IPS-NIHi11 (cell line): ENCODE data around the gene PAX2.

Experiments
- DNase-seq: peaks from one replicate; pipeline ENCODE4 v3.0.0; 2012; ENCODE audit warnings: mixed read lengths, low spot score

Gene PAX2

DNA sequence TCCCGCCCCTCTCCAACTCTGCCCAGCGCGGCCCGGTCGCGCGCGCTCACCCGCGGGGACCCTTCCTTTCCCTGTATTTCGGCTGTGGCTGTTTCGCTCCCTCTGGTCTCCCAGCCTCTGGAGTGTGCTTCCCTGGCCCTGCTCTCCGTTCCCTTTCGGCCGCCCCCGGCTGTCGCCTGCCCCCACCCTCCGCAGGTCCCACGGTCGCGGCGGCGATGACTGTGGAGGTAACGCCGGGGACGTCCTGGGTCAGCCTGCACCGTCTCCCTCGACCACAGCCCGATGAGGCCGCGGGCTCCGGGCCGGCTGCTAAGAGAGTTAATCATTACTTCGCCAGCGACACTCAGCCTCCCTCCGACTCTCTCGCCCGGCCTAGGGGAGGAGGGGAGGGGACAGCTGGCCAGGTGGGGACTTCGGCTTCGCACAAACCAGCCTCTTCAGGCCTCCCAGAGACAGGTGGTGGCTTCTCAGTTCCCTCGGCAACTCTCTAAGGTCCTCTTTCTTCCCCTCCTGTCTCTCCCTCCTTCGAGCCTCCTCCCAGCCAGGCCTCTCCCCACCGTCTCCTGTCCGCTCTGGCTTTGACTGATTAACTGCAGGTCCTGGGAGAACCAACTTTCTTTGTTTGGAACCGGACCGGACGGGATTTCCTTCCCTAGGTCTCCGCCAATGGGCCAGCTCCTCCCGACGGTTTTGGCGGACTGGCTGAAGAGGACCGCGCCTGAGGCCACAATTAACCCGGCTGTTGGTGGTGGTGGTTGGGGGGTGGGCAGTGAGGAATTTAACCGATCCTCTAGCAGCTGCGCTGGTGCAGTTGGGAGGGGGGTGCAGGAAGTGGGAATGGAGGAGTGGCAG lies 5.6 kb upstream of the PAX2 start:
- DNase-seq, result no peak

DNA sequence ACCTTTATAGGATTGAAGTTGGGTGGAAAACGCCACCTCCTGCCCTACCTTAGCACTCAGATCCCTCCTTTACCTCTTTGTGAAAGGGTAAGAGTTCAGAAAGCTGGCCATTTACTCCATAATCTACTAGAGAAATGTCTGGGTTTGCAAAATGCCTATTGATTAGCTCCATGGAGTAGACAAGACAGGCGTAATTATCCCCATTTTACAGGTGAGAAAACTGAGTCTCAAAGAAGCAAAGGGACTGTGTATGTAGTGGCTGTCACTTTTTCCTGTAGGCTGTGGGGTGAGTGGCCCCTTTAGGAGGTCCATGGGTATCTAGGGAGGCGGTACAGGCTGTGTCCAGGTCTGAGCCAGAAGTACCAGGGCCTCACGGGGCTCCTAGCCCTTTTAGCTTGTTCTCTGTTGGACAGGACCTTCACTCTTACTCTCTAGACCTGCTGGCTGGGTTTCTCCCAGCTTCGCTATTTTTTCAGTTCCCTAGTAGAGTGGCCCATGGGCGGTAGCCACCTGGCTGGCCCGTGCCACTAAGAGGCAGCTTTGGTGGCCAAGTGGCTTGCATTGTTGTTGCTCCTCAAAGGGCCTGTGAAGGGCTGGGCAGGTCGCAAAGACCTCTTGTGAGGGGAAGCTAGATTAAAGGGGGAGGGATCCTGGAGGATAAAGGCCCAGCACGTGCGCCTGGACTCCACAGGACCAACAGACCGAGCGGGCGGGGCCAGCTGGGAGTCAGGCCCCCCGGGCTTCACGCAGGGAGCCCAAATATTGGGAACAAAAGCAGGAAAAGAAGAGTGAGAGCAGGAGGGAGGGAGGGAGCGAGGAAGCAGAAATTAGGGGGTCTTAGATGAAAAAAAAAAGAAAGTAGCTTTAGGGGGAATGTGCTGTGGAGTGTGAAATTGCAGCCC lies 4.7 kb upstream of the PAX2 start:
- no peak for DNase-seq

DNA sequence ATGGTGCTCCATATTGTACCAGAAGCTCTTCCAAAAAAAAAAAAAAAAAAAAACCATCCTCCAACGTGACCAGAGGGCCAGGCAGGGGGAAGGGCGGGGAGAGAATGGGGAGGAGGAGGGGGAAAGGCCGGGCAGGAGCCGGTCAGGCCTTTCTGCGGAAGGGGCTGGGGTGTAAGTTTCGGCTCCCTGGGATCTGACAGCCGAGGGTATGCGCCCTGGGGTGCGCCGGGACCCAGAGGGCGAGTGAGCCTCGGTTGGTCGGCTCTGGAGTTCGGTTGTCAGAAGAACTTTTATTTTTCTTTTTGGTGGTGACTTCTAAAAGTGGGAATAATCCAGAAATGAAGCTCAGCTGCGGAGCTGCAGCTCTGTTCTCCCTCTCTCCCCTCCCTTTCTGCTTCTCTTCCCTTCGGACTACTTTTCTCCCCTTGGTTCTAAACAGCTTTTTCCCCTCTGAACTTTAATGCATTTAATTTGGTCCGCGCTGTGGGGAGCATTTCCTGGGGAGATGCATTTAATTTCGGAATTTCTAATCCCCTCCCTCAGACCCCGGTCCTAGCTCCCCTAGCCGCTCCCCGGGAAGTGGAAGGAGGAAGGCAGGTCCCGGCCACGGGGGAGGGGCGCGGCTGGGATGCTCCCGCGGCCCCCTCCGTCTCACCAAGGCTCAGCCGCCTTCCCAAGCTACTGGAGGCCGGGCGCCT lies 3.9 kb upstream of the PAX2 start:
- no peak for DNase-seq

DNA sequence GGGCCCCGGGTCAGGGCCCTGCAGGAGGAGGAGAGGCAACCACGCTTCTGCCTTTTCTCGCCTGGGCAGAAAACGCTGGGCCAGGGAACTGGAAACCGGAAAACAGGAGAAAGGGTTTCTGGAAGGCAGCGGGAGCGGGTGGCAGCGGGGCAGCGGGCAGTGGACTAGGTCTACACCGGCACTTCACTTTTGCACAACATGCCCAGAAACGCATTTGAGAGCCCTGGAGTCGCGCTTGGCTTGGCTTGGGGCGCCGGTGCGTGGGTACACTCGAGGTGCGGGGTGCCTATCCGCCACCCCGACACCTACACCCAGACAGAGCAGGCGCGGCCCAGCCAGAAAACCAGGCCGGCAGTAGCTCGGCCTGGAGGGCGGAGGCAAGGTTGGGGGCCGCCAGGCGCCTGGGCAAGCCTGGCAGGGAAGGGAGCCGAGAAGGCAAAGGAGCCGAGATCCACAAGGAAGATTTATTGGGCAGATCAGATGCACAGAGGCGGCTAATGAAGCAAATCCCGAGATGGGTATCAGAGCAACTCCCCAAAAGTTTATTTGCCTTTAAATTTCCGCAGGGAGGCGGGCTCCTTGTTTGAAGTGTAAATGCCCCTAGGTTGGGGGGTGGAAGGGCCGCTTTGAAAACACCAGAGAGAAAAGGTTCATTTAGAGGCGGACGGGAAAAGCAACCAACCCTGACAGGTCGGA lies 3.2 kb upstream of the PAX2 start:
- no peak for DNase-seq

DNA sequence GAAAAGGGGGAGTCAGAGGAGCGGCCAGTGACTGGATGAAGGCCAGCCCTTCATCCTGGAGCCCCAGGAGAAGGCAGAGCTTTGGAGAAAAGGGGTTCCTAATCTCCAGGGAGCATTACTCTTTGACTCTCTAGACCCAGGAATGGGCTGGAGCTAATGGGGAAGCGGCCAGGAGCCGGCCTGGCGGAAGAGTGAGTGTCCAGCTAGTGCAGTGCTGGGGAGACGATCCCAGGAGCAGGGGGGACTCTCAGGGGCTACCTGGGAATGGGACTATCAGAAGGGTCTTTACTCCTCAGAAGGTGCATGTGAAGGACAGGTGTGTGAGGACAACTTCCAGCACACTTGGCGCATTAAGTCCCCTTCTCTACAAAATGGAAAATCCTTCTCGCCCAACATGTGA lies 2.4 kb upstream of the PAX2 start:
- DNase-seq, result no peak

DNA sequence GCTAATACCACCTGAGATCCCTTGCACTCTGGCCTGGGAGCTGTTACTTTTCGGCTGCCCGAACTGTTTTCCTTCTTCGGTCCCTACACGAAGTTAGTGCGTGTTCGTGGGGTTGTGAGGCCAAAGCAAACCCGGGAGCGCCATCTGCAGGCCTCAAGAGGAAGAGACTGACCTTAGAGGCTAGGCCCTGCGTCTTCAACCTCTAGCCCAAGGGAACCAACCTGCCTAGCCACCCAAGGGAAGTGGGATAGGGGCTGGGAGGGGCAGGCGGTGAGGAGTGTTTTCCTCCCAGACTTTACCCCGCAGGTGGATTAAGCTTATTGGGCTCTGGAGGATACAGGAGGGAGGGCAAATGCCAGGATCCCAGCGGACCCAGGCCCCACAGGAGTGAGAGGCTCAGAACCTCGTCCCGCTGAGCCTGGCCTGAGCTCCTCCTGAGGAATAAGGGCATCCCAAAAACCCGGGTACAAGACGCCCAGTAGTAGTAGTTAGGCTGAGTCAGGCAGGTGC lies 1.7 kb upstream of the PAX2 start:
- DNase-seq, result no peak

DNA sequence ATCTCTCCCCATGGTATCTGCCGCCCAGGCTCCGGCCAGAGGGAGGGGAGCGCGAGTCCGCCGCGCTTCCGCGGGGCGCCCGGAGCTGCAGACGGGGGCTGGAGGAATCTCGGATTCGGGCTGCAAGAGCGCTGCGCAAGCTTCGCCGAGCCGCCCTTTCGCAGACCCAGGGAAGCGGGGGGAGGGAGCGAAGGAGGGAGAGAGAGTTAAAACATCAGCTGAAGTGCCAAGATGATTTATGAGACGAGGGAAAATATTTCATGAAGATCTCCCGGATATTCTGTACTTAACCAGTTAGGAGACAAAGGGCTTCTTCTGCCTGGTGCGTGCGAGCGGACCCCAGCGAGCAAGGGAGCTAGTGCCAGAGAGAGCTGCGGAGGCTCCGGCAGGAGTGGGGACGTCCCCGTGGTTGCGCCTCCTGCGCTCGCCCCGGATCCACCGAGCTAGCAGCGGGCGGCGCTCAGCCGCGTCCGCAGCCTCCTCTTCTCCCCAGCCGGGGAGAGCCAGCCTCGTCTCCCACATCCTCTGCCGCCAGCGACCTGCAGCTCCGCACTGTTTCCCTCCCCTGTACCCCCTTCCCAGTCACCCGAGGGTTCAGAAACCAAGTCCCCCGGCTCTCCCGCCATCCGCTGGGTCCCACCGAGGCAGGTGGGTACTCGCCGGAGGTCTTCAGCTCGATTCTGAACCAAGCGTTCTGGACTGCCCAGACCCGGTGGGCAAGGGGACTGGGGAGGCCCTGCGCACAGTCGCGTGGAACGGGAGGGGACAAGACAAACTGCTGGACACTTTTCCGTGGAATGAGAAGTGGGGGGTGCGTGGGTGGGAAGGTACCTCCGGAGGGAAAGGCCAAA lies 1.0 kb upstream of the PAX2 start:
- no peak for DNase-seq

DNA sequence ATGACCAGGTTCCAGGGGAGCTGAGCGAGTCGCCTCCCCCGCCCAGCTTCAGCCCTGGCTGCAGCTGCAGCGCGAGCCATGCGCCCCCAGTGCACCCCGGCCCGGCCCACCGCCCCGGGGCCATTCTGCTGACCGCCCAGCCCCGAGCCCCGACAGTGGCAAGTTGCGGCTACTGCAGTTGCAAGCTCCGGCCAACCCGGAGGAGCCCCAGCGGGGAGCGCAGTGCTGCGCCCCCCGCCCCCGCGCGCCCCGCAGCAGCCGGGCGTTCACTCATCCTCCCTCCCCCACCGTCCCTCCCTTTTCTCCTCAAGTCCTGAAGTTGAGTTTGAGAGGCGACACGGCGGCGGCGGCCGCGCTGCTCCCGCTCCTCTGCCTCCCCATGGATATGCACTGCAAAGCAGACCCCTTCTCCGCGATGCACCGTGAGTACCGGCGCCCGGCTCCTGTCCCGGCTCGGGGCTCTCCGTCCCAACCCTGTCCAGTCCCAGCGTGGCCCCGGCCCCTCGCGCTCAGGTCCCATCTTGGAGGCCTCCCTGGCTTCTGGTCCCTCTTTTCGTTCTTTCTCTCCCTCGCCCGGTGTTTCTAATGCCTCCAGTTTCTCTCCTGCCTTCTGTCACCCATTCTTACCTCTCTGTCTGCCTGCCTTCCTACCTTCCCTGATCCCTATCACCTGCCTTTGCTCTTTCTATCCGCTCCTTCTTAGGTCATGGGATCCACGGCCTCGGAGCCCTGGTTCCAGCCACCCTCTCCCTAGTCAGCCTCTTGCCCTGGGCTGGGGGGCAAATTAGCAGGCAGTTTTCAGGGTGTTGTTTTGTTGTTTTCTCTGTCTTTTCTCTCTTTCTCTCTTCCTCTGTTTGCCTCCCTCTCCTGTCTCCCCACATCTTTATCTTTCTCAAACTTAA lies 751 bp downstream of the PAX2 start:
- no peak for DNase-seq

DNA sequence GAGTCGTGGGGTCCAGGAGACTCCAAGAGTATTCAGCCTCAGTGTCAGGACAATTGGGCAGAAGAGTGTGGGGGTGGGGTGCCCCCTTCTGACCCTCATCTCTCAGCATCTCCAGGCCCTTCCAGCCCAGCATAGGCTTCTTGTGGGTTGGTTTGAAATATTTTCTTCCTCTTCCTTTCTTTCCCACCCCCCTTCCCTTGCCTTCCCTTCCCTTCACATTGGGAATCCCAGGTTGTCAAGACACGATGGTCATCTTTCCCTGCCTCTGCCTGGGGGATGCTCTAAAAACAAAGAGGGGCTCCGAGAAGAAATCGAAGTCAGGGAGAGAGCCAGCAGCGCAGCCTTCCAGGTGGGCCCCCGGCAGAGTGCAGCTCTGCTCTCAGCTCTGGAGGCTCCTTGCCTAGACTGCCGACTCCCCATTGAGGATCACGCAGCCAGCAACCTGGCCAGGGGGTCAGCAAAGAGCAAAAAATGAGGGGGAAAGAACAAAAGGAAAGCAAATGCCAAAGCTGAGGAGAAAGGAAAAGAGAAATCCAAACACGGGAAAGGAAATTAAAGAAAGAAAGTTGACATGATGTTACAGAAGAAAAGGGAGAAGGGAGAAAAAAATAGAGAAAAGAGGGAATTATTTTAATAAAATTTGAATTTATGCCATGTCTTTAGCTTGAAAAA lies 1.5 kb downstream of the PAX2 start:
- DNase-seq, result no peak

DNA sequence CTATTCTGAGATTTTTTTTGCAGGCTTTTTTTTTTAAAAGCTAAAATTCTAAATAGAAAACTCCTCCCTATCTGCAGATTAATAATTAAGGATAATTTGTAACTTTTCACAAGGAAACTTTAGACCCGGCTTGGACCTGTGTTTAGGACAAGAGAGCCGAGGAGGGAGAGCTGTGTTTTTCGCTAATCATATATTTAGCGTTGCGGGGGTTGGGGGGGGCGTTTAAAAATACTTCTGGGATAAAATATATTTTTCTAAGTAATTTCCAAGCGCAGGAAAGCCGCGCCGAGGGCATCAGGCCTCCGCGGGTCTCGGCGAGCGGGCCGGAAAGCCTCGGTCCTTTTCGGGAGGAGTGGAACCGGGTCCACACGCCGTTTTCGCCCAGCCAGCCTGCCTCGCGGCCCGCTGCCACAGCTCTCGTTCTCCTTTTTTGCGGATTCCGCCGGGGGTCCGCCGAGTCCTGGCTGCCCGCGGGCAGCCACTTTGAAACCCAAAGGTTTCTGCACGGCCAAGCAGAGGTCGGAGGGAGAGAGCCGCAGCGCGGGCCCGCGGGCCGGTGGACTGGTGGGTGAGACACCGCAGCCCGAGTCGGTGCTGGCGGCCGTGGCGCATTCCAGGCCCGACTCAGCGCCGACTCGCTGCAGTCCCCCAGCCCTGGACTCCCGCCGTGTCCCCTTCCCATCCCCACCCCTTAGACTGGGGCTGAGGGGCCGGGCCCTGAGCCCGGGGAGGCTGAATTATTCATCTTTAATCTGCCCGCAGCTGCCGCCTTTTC lies 2.3 kb downstream of the PAX2 start:
- DNase-seq, result peak; percentile 64

DNA sequence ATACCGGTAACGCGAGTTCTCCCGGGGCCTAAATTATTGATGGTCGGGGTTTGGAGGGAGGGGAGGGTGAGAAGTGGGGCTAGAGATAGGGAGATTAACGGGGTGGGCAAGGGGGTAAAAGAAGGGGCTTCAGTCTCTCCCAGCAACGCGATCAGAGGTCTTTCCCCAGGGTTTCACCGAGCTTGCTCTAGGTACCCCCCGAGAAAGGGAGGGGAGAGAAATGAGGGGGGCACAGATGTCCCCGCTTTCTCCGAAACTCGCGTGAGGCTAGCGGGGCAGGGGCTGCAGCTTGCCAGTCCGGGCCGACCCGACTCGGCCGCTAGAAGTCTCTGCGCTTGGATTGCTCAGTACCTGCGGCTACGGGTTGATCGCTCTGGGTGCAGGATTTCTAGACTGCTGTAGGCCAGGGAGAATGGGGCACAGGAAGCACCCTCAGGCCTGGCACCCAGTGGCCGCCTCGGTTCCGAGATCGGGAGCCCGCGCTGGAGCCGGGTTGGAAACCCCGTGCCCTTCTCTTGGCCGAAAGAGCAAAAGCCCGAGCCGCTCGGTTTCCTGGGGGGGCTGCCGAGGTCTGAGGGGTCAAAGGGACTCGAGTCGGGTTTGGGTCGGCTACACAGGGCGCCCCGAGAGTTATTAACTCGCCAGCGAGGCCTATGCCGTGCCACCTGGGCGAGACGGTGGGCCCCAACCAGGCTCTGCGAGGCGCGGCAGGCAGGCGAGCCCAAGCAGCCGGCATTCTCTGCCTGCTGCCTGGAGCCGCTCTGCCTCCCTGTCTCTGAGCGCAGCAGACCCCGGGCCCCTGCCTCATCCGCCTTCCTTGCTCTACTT lies 3.1 kb downstream of the PAX2 start:
- no peak for DNase-seq

DNA sequence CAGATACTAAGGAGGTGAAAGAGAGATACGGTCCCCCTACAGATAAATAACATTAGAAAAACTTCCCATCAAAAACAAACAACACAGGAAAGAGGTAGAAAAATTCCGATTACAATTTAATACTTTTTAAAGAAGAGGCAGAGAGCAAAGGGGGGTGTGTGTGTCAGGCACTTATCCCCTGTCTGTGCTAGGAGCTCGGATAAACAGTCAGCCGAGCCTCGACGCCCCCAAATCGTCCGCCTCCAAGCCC lies 3.6 kb downstream of the PAX2 start:
- DNase-seq, result no peak

DNA sequence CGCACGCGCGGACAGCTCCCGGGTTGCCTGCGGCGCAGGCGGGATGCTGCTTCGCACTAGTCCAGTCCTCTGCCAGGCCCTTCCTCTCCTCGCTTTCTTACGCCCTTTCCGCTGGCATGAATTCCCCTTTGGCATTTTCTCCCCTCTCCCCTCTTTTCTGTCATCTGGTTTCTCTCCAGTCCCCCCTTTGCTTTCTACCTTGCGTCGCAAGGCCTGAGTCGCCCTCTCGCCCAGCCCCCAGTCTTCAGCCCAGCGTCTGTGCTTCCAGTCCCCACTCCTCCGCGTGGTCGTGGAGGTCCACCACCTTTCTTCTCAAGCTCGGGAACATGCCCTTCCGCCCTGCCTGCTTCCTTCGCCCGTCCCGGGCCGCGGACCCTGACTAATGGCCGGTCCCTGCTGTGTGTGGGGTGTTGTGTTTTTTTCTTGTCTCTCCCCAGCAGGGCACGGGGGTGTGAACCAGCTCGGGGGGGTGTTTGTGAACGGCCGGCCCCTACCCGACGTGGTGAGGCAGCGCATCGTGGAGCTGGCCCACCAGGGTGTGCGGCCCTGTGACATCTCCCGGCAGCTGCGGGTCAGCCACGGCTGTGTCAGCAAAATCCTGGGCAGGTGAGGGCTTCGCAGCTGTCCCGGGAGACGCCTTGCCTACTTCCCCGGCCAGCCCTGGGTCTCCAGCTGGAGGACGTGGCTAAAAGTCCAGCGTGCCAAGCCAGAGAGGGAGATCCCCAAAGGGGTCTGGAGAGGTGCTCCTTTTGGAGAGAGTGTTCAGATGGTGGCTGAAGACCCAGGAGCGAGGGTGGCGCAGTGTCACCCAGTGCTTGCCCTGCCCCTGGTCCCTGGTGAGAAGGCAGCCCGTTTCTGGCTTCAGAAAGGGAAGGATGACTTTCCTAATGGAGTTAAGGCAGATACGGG lies 4.2 kb downstream of the PAX2 start:
- DNase-seq, result no peak

DNA sequence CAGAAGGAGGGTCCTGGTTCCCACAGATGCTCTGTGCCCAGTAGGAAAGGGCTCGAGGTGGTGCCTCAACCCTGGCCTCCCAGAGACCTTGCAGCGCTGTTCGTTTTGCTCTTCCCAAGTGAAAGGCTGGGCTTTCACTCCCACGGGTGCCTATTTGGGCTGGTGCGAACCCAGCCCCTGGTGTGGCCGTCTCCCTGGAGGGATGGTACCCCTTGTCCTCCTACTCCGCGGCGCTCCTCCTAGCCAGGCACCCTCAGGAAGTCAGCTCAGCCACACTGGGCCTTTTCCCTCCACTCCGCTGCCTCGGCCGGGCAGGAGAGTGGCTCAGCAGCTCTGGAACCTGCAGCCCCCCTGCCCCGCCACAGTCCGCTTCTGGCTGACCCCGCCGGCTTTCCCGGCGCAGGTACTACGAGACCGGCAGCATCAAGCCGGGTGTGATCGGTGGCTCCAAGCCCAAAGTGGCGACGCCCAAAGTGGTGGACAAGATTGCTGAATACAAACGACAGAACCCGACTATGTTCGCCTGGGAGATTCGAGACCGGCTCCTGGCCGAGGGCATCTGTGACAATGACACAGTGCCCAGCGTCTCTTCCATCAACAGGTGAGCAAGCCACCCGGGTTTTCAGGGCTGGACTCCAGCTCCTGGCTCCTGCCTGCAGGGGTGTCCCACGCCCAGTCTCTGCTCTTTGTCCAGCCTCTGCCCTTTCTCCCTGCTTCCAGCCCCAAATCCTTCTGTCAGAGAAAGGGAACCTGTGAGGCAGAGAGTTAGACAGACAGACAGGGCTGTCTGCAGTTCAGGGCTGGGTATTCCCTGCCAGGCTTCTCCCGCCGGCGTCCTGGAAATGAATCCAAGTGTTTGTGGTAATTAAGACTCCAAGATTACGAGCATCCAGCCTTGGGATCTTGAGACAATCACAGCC lies 5.2 kb downstream of the PAX2 start:
- DNase-seq, result no peak

DNA sequence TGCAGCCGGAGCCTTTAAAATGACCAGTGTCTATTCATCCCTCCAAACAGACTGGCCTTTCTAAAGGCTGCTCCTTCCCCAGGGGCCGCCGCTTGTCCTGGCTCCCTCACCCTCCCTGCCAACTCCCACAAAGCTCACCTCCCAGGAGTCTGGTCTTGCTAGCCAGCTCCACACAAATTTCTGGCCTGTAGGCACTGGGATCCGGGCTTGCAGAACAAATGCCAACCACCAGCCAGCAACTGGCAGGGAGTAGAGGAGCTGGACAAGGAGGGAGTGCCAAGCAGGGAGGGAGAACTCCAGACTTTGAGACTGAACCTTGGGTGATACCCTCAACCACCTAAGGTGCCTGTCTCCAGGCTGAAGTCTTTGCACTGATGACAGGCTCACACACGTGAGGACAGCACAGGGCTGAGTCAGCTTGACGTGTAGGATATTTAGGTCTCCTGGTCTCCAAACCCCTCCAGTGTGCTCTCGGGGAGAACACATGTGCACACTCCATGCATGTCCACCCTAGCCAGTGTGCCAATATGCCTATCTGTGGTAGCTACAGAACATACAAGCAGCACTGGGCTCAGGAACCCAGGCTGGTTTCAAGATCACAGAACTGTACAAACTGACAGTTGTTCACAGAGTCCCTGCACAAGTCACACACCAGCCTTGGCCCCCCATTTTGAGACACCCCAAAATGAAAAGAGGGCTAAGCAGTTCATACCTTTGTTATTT lies 6.0 kb downstream of the PAX2 start:
- no peak for DNase-seq
